ENCODE results near the gene ARHGEF16.
A peak's percentile ranks its signal among the peaks of the same experiment; 100 is the strongest.

Gene ARHGEF16

GRCh38 chr1:3498246-3498930 lies 43.9 kb downstream of the ARHGEF16 start:
- peaks cover 0 to 7% (median 0%) of the 10 kb centered on the region in 5 donors for H3K27me3 ChIP-seq (ENCODE audit: control insufficient read depth in 5 of 5, insufficient read depth in 4 of 5, low read length in 5 of 5)
- H3K9ac ChIP-seq (ENCODE audit: low read length in 5 of 5), result no peak overlapping the region
- no peaks in the 10 kb centered on the region for H3K9me3 ChIP-seq (ENCODE audit: control insufficient read depth in 5 of 5, low read length in 5 of 5)
- H3K27ac ChIP-seq (ENCODE audit: low read depth, low read length), result no peak overlapping the region
- H3K4me1 ChIP-seq (ENCODE audit: control insufficient read depth in 5 of 5, insufficient read depth in 5 of 5, low read length in 5 of 5), result peaks cover 0 to 12% (median 5%) of the 10 kb centered on the region in 5 donors
- peaks cover 0 to 34% (median 2%) of the 10 kb centered on the region in 5 donors for H3K36me3 ChIP-seq (ENCODE audit: control insufficient read depth in 5 of 5, insufficient read depth in 5 of 5, low read length in 5 of 5)
- no peak overlapping the region for H3K4me3 ChIP-seq (ENCODE audit: low read depth in 1 of 5, low read length in 5 of 5)

GRCh38 chr1:3498986-3499385 lies 44.5 kb downstream of the ARHGEF16 start:
- no peak overlapping the region for H3K9ac ChIP-seq (ENCODE audit: low read length in 5 of 5)
- H3K4me1 ChIP-seq (ENCODE audit: control insufficient read depth in 5 of 5, insufficient read depth in 5 of 5, low read length in 5 of 5), result peaks cover 0 to 18% (median 8%) of the 10 kb centered on the region in 5 donors
- H3K27ac ChIP-seq (ENCODE audit: low read depth, low read length), result no peak overlapping the region
- H3K9me3 ChIP-seq (ENCODE audit: control insufficient read depth in 5 of 5, low read length in 5 of 5), result no peaks in the 10 kb centered on the region
- peaks cover 0 to 31% (median 2%) of the 10 kb centered on the region in 5 donors for H3K36me3 ChIP-seq (ENCODE audit: control insufficient read depth in 5 of 5, insufficient read depth in 5 of 5, low read length in 5 of 5)
- H3K27me3 ChIP-seq (ENCODE audit: control insufficient read depth in 5 of 5, insufficient read depth in 4 of 5, low read length in 5 of 5), result peaks cover 0 to 7% (median 0%) of the 10 kb centered on the region in 5 donors
- no peak overlapping the region for H3K4me3 ChIP-seq (ENCODE audit: low read depth in 1 of 5, low read length in 5 of 5)

- Histone ChIP-seq H3K4me3 (ENCODE audit: low read depth in 1 of 5, low read length in 5 of 5) (no peak overlapping the region), H3K36me3 (ENCODE audit: control insufficient read depth in 5 of 5, insufficient read depth in 5 of 5, low read length in 5 of 5) (peaks cover 0 to 28% (median 2%) of the 10 kb centered on the region in 5 donors), H3K27me3 (ENCODE audit: control insufficient read depth in 5 of 5, insufficient read depth in 4 of 5, low read length in 5 of 5) (peaks cover 0 to 7% (median 0%) of the 10 kb centered on the region in 5 donors), H3K9ac (ENCODE audit: low read length in 5 of 5) (no peak overlapping the region), H3K4me1 (ENCODE audit: control insufficient read depth in 5 of 5, insufficient read depth in 5 of 5, low read length in 5 of 5) (peaks cover 0 to 24% (median 14%) of the 10 kb centered on the region in 5 donors), H3K9me3 (ENCODE audit: control insufficient read depth in 5 of 5, low read length in 5 of 5) (no peaks in the 10 kb centered on the region), H3K27ac (ENCODE audit: low read depth, low read length) (no peak overlapping the region)
These were observed 45.1 kb downstream of the ARHGEF16 start for GRCh38 chr1:3499611-3500010.

- Histone ChIP-seq H3K4me3 (ENCODE audit: low read depth in 1 of 5, low read length in 5 of 5) (no peak overlapping the region), H3K27me3 (ENCODE audit: control insufficient read depth in 5 of 5, insufficient read depth in 4 of 5, low read length in 5 of 5) (peaks cover 0 to 4% (median 0%) of the 10 kb centered on the region in 5 donors), H3K9me3 (ENCODE audit: control insufficient read depth in 5 of 5, low read length in 5 of 5) (no peaks in the 10 kb centered on the region), H3K27ac (ENCODE audit: low read depth, low read length) (no peak overlapping the region), H3K4me1 (ENCODE audit: control insufficient read depth in 5 of 5, insufficient read depth in 5 of 5, low read length in 5 of 5) (peaks cover 0 to 31% (median 20%) of the 10 kb centered on the region in 5 donors), H3K36me3 (ENCODE audit: control insufficient read depth in 5 of 5, insufficient read depth in 5 of 5, low read length in 5 of 5) (peaks cover 0 to 25% (median 2%) of the 10 kb centered on the region in 5 donors), H3K9ac (ENCODE audit: low read length in 5 of 5) (no peak overlapping the region)
These were observed 45.9 kb downstream of the ARHGEF16 start for GRCh38 chr1:3500265-3500835.

GRCh38 chr1:3501437-3501836 lies 47.0 kb downstream of the ARHGEF16 start:
- Histone ChIP-seq H3K27ac (ENCODE audit: low read depth, low read length) (no peak overlapping the region), H3K27me3 (ENCODE audit: control insufficient read depth in 5 of 5, insufficient read depth in 4 of 5, low read length in 5 of 5) (peaks cover 0 to 4% (median 0%) of the 10 kb centered on the region in 5 donors), H3K4me1 (ENCODE audit: control insufficient read depth in 5 of 5, insufficient read depth in 5 of 5, low read length in 5 of 5) (peaks cover 0 to 31% (median 22%) of the 10 kb centered on the region in 5 donors), H3K9me3 (ENCODE audit: control insufficient read depth in 5 of 5, low read length in 5 of 5) (no peaks in the 10 kb centered on the region), H3K9ac (ENCODE audit: low read length in 5 of 5) (no peak overlapping the region), H3K36me3 (ENCODE audit: control insufficient read depth in 5 of 5, insufficient read depth in 5 of 5, low read length in 5 of 5) (peaks cover 0 to 19% (median 2%) of the 10 kb centered on the region in 5 donors), H3K4me3 (ENCODE audit: low read depth in 1 of 5, low read length in 5 of 5) (no peak overlapping the region)

DNA sequence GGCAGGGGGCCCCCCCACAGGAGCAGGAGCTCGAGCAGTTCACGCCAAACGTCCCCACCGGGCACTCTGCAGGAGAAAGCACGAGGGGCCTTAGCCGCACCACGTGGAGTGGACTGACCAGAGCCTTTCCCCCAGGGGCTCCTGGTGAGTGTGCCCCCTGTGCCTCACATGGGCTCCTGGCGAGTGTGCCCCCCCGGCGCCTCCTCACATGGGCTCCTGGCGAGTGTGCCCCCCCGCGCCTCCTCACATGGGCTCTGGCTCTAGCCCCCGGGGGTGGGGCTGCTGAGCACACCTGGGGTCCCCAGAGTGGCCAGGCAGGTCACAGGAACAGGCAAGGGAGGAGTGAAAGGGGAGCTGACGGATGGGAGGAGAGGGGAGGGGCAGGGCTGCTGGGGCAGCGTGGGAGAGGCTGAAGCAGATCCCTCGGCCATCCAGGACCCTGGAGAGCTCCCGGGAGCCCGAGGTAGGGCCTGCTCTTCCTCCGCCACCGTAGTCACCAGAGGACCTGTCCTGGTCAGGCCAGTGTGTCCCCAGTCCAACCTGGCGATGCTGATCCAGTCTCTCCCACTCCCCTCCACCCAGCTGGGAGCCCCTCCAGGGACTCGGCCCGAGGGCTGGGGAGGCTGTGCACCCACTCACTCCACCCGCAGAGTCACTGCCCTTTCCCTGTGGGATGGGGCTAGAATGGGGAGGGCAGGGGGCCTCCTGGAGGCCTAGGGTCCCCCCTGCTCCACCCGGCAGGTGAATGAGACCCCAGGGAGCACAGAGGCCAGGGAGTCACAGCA lies 47.6 kb downstream of the ARHGEF16 start:
- H3K4me3 ChIP-seq (ENCODE audit: low read depth in 1 of 5, low read length in 5 of 5), result no peak overlapping the region
- peaks cover 0 to 4% (median 0%) of the 10 kb centered on the region in 5 donors for H3K27me3 ChIP-seq (ENCODE audit: control insufficient read depth in 5 of 5, insufficient read depth in 4 of 5, low read length in 5 of 5)
- peaks cover 0 to 31% (median 22%) of the 10 kb centered on the region in 5 donors for H3K4me1 ChIP-seq (ENCODE audit: control insufficient read depth in 5 of 5, insufficient read depth in 5 of 5, low read length in 5 of 5)
- H3K27ac ChIP-seq (ENCODE audit: low read depth, low read length), result no peak overlapping the region
- peaks cover 0 to 24% (median 2%) of the 10 kb centered on the region in 5 donors for H3K36me3 ChIP-seq (ENCODE audit: control insufficient read depth in 5 of 5, insufficient read depth in 5 of 5, low read length in 5 of 5)
- H3K9ac ChIP-seq (ENCODE audit: low read length in 5 of 5), result no peak overlapping the region
- no peaks in the 10 kb centered on the region for H3K9me3 ChIP-seq (ENCODE audit: control insufficient read depth in 5 of 5, low read length in 5 of 5)

DNA sequence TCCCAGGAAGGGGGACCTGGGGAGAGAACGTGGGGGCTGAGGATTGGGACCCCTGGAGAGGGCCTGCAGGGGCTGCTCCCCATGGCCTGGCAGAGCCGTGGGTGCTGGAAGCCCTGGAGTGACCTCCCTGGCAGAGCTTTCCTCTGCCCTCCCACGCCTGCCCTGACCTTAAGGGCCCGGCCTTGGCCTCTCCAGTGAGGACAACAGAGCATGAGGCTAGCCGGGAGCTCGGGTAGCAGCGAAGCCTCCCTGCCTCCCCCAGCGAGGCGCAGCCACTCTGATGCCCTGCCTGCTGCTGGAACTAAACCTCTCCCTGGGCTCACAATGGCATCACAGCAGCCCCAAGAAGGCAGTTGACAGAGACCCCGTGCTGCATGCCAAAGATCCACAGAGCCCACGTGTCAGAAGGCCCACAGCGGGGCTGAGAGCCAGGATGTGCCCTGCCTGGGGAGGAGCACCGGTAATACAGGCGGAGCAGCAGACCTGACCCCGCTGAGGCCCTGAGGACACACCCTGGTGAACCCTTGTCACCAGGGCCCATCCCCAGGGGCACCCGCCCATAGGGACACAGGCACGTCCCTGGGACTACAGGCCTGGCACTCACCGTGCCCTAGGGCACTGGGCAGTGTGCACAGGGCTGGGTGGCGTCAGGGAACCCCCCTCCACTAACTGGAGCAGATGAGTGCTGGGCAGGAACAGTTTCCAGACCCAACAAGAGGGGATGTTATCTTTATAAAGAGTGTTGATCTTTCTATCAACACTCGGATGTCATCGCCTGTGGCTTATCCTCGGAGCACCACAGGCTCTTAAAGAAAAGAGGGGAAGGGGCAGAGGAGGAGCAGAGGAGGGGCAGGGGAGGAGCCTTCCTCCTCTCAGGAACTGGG lies 48.4 kb downstream of the ARHGEF16 start:
- peaks cover 0 to 31% (median 2%) of the 10 kb centered on the region in 5 donors for H3K36me3 ChIP-seq (ENCODE audit: control insufficient read depth in 5 of 5, insufficient read depth in 5 of 5, low read length in 5 of 5)
- peaks cover 0 to 31% (median 22%) of the 10 kb centered on the region in 5 donors for H3K4me1 ChIP-seq (ENCODE audit: control insufficient read depth in 5 of 5, insufficient read depth in 5 of 5, low read length in 5 of 5)
- H3K9ac ChIP-seq (ENCODE audit: low read length in 5 of 5), result no peak overlapping the region
- H3K27ac ChIP-seq (ENCODE audit: low read depth, low read length), result no peak overlapping the region
- H3K9me3 ChIP-seq (ENCODE audit: control insufficient read depth in 5 of 5, low read length in 5 of 5), result no peaks in the 10 kb centered on the region
- no peak overlapping the region for H3K4me3 ChIP-seq (ENCODE audit: low read depth in 1 of 5, low read length in 5 of 5)
- H3K27me3 ChIP-seq (ENCODE audit: control insufficient read depth in 5 of 5, insufficient read depth in 4 of 5, low read length in 5 of 5), result peaks cover 0 to 2% (median 0%) of the 10 kb centered on the region in 5 donors

DNA sequence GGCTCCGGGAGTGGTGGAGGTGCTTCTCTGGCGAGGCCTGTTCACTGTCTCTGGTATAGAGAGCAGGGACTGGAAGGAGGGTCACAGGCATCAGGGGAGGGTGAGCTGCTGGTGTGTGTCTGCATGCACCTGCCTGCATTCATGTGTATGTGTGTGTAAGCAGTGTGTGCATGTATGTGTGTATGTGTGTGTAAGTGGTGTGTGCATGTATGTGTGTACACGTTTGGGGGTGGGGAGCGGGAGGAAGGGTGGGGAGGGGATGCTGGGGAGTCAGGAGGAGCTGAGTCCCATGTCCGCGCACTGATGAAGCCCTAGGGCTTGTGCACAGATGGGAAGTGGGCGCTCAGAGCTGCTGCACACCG lies 49.0 kb downstream of the ARHGEF16 start:
- peaks cover 0 to 2% (median 0%) of the 10 kb centered on the region in 5 donors for H3K27me3 ChIP-seq (ENCODE audit: control insufficient read depth in 5 of 5, insufficient read depth in 4 of 5, low read length in 5 of 5)
- no peak overlapping the region for H3K9ac ChIP-seq (ENCODE audit: low read length in 5 of 5)
- H3K4me1 ChIP-seq (ENCODE audit: control insufficient read depth in 5 of 5, insufficient read depth in 5 of 5, low read length in 5 of 5), result peaks cover 0 to 31% (median 22%) of the 10 kb centered on the region in 5 donors
- peaks cover 0 to 31% (median 2%) of the 10 kb centered on the region in 5 donors for H3K36me3 ChIP-seq (ENCODE audit: control insufficient read depth in 5 of 5, insufficient read depth in 5 of 5, low read length in 5 of 5)
- H3K27ac ChIP-seq (ENCODE audit: low read depth, low read length), result no peak overlapping the region
- no peak overlapping the region for H3K4me3 ChIP-seq (ENCODE audit: low read depth in 1 of 5, low read length in 5 of 5)
- H3K9me3 ChIP-seq (ENCODE audit: control insufficient read depth in 5 of 5, low read length in 5 of 5), result no peaks in the 10 kb centered on the region

DNA sequence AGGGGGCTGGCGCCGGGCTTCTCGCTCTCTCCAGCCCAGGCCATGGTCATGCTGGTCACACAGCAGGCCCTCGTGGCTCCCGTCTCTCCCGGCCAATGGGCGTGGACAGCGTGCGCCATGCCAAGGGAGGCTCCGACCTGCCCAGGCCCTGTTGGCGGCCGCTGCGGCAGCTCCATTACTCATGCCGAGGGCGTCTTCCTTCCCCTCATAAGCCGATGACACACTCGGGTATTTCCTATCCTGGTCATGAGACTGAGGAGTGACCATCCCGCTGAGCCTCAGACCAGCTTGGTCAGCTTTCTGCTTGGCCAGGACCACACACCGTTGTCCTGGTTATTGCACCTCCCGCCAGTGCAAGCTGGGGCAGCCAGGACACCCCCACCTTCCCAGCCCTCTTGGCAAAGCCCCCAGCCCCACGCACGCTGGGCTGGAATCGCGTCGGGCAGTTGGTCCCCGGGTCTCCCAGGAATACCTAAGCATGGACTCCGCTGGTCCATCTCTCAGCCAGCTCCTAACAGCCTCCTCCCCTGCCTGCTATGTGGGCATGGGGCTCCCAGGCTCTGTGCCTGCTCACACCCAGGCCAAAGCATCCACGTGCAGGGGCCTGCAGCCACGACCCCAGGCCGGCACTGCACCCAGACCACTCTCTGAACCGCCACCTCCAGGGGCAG lies 49.8 kb downstream of the ARHGEF16 start:
- Histone ChIP-seq H3K9ac (ENCODE audit: low read length in 5 of 5) (no peak overlapping the region), H3K4me3 (ENCODE audit: low read depth in 1 of 5, low read length in 5 of 5) (no peak overlapping the region), H3K36me3 (ENCODE audit: control insufficient read depth in 5 of 5, insufficient read depth in 5 of 5, low read length in 5 of 5) (peaks cover 0 to 32% (median 0%) of the 10 kb centered on the region in 5 donors), H3K27ac (ENCODE audit: low read depth, low read length) (peak overlapping the region; percentile 57), H3K9me3 (ENCODE audit: control insufficient read depth in 5 of 5, low read length in 5 of 5) (no peaks in the 10 kb centered on the region), H3K27me3 (ENCODE audit: control insufficient read depth in 5 of 5, insufficient read depth in 4 of 5, low read length in 5 of 5) (peaks cover 0 to 2% (median 0%) of the 10 kb centered on the region in 5 donors), H3K4me1 (ENCODE audit: control insufficient read depth in 5 of 5, insufficient read depth in 5 of 5, low read length in 5 of 5) (peaks cover 0 to 31% (median 22%) of the 10 kb centered on the region in 5 donors)

Data from subcutaneous abdominal adipose tissue (tissue), 5 donors.